Hepatocyte (in vitro differentiated cells): ENCODE data around the gene DLGAP4. TPM values are rescaled to one million over a fixed set of nuclear protein-coding genes. Genes with fewer than 3 reads are reported as not detected.

Experiments
- DNase-seq: peaks from one replicate; pipeline ENCODE4 v3.0.0-alpha.2; 2016; ENCODE audit warnings: low spot score
- H2AFZ ChIP-seq: fragments of 200-600 bp; sonication (generic); 2 replicates; pipeline ENCODE4 v1.6.0; 2016; ENCODE audit warnings: antibody characterized with exemption, mild to moderate bottlenecking
- H3K27ac ChIP-seq: fragments of 200-600 bp; sonication (generic); 2 replicates; pipeline ENCODE4 v1.5.1; 2016; ENCODE audit warnings: mild to moderate bottlenecking
- H3K27me3 ChIP-seq: fragments of 200-600 bp; sonication (generic); 2 replicates; pipeline ENCODE4 v1.6.1; 2016
- H3K36me3 ChIP-seq: fragments of 200-600 bp; sonication (generic); replicated peaks from 2 replicates; pipeline ENCODE4 v1.5.1; 2016; ENCODE audit warnings: low read depth; ENCODE audit not compliant: insufficient read depth
- H3K4me1 ChIP-seq: fragments of 200-600 bp; sonication (generic); 2 replicates; pipeline ENCODE4 v1.5.1; 2016; ENCODE audit warnings: mild to moderate bottlenecking, moderate library complexity; ENCODE audit not compliant: insufficient read depth
- H3K4me2 ChIP-seq: fragments of 200-600 bp; sonication (generic); 2 replicates; pipeline ENCODE4 v1.6.0; 2016
- H3K4me3 ChIP-seq: fragments of 200-600 bp; sonication (generic); 2 replicates; pipeline ENCODE4 v1.5.1; 2016; ENCODE audit warnings: mild to moderate bottlenecking
- H3K79me2 ChIP-seq: fragments of 200-600 bp; sonication (generic); 2 replicates; pipeline ENCODE4 v1.6.0; 2017; ENCODE audit warnings: mild to moderate bottlenecking
- H3K9me2 ChIP-seq: fragments of 200-600 bp; sonication (generic); replicated peaks from 2 replicates; pipeline ENCODE4 v1.6.0; 2017; ENCODE audit warnings: mild to moderate bottlenecking; ENCODE audit not compliant: insufficient read depth
- H3K9me3 ChIP-seq: fragments of 200-600 bp; sonication (generic); 2 replicates; pipeline ENCODE4 v1.5.1; 2016; ENCODE audit warnings: low read depth, mild to moderate bottlenecking
- H4K20me1 ChIP-seq: fragments of 200-600 bp; sonication (generic); 2 replicates; pipeline ENCODE4 v1.6.0; 2016; ENCODE audit warnings: mild to moderate bottlenecking; ENCODE audit not compliant: insufficient read depth, poor library complexity, severe bottlenecking
- EZH2 ChIP-seq: fragments of 200-600 bp; sonication (generic); IDR thresholded peaks from 2 replicates; pipeline ENCODE4 v1.6.1; 2016; ENCODE audit warnings: antibody characterized with exemption, mild to moderate bottlenecking, borderline replicate concordance
- EZH2phosphoT487 ChIP-seq: fragments of 200-600 bp; sonication (generic); IDR thresholded peaks from one replicate; pipeline ENCODE4 v1.6.1; 2018; ENCODE audit warnings: antibody characterized with exemption, mild to moderate bottlenecking, low read depth, moderate library complexity; ENCODE audit not compliant: unreplicated experiment, severe bottlenecking
- WGBS: methylation state at CpG from one replicate; pipeline ENCODE4 v1.1.6; 2016; ENCODE audit warnings: low lambda C conversion rate; ENCODE audit errors: missing lambda C conversion rate; 5-methylcytosine and 5-hydroxymethylcytosine counted together
- polyA plus RNA-seq: library from polyadenylated mRNA; unstranded; fragments of >200 nt; fragmentation: Nextera tagmentation; extraction: Ambion mirVana; gene quantifications from 2 replicates; pipeline ENCODE4 v1.2.1, GENCODE V29; 2016
- total RNA-seq: library from RNA; depleted of rRNA; stranded (reverse); fragments of >200 nt; gene quantifications from 2 replicates; pipeline ENCODE4 v1.2.3, GENCODE V29; 2014
- TF ChIP-seq, protein P1 (sequence below): fragments of 200-600 bp; sonication (generic); IDR thresholded peaks from 2 replicates; pipeline ENCODE4 v1.5.1; 2016; ENCODE audit warnings: antibody characterized with exemption, mild to moderate bottlenecking; ENCODE audit not compliant: poor library complexity

DLGAP4 gene
- total and polyA plus RNA-seq, 2 experiments from 2014 or later: 16.5 to 39.4 TPM

DNA sequence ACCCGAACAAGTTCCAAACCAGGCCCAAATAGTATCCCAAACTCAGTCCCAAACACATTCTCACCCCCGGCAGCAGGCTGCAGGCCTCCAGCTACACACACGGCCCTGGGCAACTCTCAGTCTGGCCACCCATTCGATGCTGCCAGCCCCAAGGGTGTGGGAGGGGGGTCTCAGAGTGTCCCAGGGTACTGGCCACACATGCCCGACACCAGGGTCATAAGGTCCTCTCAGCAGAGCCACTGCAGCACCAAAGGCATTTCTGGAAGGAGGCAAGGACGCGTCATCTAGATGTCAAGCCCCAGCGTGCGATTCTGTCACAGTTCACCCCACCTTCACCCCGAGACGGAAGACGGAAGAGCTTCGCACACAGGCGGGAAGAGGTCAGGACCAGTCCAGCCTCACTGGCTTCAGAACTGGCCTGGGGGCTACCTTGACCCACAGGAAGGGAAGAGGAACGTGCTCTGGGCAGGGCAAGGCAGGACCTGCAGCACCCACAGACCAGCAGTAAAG lies 244.7 kb downstream of the DLGAP4 start:
- 83% methylated on average over 15 of the region's 15 CpGs for WGBS
- Histone ChIP-seq H3K4me3 (no peak overlapping the region), H3K4me1 (no peaks in the 10 kb centered on the region), H3K4me2 (no peak overlapping the region), H2AFZ (no peak overlapping the region), H4K20me1 (no peaks in the 10 kb centered on the region), H3K9me3 (no peaks in the 10 kb centered on the region), H3K79me2 (no peaks in the 10 kb centered on the region), H3K27me3 (no peaks in the 10 kb centered on the region), H3K9me2 (no peaks in the 10 kb centered on the region), H3K36me3 (no peaks in the 10 kb centered on the region), H3K27ac (no peak overlapping the region)
- no peak for DNase-seq
- TF ChIP-seq EZH2 (no peak), EZH2phosphoT487 (no peak)
- TF ChIP-seq, protein P1, sequence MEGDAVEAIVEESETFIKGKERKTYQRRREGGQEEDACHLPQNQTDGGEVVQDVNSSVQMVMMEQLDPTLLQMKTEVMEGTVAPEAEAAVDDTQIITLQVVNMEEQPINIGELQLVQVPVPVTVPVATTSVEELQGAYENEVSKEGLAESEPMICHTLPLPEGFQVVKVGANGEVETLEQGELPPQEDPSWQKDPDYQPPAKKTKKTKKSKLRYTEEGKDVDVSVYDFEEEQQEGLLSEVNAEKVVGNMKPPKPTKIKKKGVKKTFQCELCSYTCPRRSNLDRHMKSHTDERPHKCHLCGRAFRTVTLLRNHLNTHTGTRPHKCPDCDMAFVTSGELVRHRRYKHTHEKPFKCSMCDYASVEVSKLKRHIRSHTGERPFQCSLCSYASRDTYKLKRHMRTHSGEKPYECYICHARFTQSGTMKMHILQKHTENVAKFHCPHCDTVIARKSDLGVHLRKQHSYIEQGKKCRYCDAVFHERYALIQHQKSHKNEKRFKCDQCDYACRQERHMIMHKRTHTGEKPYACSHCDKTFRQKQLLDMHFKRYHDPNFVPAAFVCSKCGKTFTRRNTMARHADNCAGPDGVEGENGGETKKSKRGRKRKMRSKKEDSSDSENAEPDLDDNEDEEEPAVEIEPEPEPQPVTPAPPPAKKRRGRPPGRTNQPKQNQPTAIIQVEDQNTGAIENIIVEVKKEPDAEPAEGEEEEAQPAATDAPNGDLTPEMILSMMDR: no peak

DNA sequence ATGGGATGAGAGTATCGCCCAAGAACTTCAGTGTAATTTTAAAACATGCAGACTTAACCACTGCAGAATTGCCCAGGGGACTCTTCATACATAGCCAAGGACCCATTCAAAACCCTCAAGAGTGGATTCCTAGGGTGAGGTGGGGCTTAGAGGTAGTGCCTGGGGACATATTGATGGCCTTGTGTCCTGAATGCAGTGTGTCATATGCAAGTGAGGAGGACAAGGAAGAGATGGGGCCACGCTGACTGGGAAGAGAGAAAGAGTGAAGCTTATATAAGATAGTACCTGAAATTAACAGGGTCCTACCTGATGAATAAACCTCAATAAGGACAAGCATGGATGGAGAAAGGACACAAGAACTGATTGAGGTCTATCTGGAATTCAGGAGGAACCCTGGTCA lies 249.1 kb downstream of the DLGAP4 start:
- no peak overlapping the region for H3K27ac ChIP-seq
- H3K79me2 ChIP-seq: no peaks in the 10 kb centered on the region
- no peaks in the 10 kb centered on the region for H4K20me1 ChIP-seq
- no peaks in the 10 kb centered on the region for H3K27me3 ChIP-seq
- no peaks in the 10 kb centered on the region for H3K4me1 ChIP-seq
- WGBS: 87% methylated on average over 2 of the region's 2 CpGs
- H3K9me3 ChIP-seq: no peaks in the 10 kb centered on the region
- no peak for TF ChIP-seq EZH2phosphoT487
- TF ChIP-seq EZH2: no peak
- TF ChIP-seq, protein P1: no peak
- DNase-seq: no peak
- no peak overlapping the region for H2AFZ ChIP-seq
- H3K9me2 ChIP-seq: no peaks in the 10 kb centered on the region
- no peaks in the 10 kb centered on the region for H3K36me3 ChIP-seq
- H3K4me3 ChIP-seq: no peak overlapping the region
- no peak overlapping the region for H3K4me2 ChIP-seq

DNA sequence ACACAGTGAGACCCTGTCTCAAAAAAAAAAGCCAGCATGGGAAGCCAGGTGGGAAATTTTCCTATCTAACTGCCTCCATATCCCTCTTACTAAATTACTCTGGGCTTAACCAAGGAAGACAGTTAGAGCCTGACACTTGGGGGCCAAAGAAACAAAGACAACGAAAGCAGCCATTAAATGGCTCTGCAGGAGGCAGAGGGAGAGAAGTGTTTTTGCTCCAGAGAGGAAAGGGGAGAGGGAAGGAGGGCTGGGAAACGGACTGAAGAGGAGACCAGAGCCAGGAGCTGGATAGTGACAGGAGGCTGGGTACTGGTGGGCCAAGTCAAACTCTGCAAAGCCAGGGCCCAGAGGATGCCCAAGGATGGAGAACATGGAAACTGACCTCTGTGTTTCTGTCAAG lies 256.6 kb downstream of the DLGAP4 start:
- Histone ChIP-seq H3K27me3 (no peaks in the 10 kb centered on the region), H2AFZ (no peak overlapping the region), H3K79me2 (peaks cover 3% of the 10 kb centered on the region), H3K36me3 (no peaks in the 10 kb centered on the region), H4K20me1 (no peaks in the 10 kb centered on the region), H3K9me2 (no peaks in the 10 kb centered on the region), H3K4me3 (no peak overlapping the region), H3K27ac (peak overlapping the region; percentile 86), H3K9me3 (peaks cover 5% of the 10 kb centered on the region), H3K4me2 (no peak overlapping the region), H3K4me1 (peaks cover 11% of the 10 kb centered on the region)
- 54% methylated on average over 2 of the region's 2 CpGs for WGBS
- TF ChIP-seq EZH2phosphoT487 (no peak), EZH2 (no peak)
- TF ChIP-seq, protein P1: no peak
- DNase-seq: no peak
